ENCODE data around the gene SGK1. TPM values are rescaled to one million over a fixed set of nuclear protein-coding genes. Genes with fewer than 3 reads are reported as not detected.

SGK1 gene
- polyA plus RNA-seq, 1 donor from 2014 or later, result 10.3 TPM

- no peak overlapping the region for H3K9ac ChIP-seq (ENCODE audit: low read length)
- no peaks in the 10 kb centered on the region for H4K20me1 ChIP-seq (ENCODE audit: insufficient read depth)
- no peaks in the 10 kb centered on the region for H3K79me2 ChIP-seq (replicated peaks; ENCODE audit: insufficient read depth, low read length)
- no peak overlapping the region for H3K27ac ChIP-seq (ENCODE audit: low read length)
- no peaks in the 10 kb centered on the region for H3K36me3 ChIP-seq (ENCODE audit: insufficient read depth, low read length)
- H3K9me2 ChIP-seq (ENCODE audit: insufficient read depth, low read length), result no peaks in the 10 kb centered on the region
- no peaks in the 10 kb centered on the region for H3K27me3 ChIP-seq (ENCODE audit: insufficient read depth, low read depth, low read length)
- no peaks in the 10 kb centered on the region for H3F3A ChIP-seq (ENCODE audit: insufficient read depth, low read length, poor library complexity, severe bottlenecking)
- no peak overlapping the region for H3K4me2 ChIP-seq (ENCODE audit: low read length)
- no peaks in the 10 kb centered on the region for H3K9me3 ChIP-seq (ENCODE audit: low read length)
- H3K4me3 ChIP-seq (ENCODE audit: low read length), result no peak overlapping the region
- TF ChIP-seq EP300 (conservative IDR thresholded peaks at IDR 0.05; ENCODE audit: poor library complexity, severe bottlenecking) (no peak), REST (IDR thresholded peaks at IDR 0.05; ENCODE audit: borderline replicate concordance) (no peak), EZH2 (IDR thresholded peaks at IDR 0.05; ENCODE audit: borderline replicate concordance, insufficient read depth, low read length, poor library complexity, severe bottlenecking) (no peak), RAD21 (conservative IDR thresholded peaks at IDR 0.05) (no peak), POLR2AphosphoS5 (IDR thresholded peaks at IDR 0.05) (no peak), CTCF (IDR thresholded peaks at IDR 0.05; ENCODE audit: poor library complexity, severe bottlenecking) (no peak)
- H2AFZ ChIP-seq (ENCODE audit: low read depth, low read length), result no peak overlapping the region
These were observed 156.9 kb downstream of the SGK1 start for GRCh38 chr6:134161041-134161440.

GRCh38 chr6:134152767-134153485, 165.0 kb downstream of the SGK1 start:
- H3K4me2 ChIP-seq (ENCODE audit: low read length), result no peak overlapping the region
- peak overlapping the region; percentile 74 for H3K27ac ChIP-seq (ENCODE audit: low read length)
- H3K4me3 ChIP-seq (ENCODE audit: low read length), result peak overlapping the region; percentile 45
- H3K36me3 ChIP-seq (ENCODE audit: insufficient read depth, low read length), result no peaks in the 10 kb centered on the region
- no peaks in the 10 kb centered on the region for H3K9me3 ChIP-seq (ENCODE audit: low read length)
- no peaks in the 10 kb centered on the region for H3K79me2 ChIP-seq (replicated peaks; ENCODE audit: insufficient read depth, low read length)
- H3K27me3 ChIP-seq (ENCODE audit: insufficient read depth, low read depth, low read length), result no peaks in the 10 kb centered on the region
- H3F3A ChIP-seq (ENCODE audit: insufficient read depth, low read length, poor library complexity, severe bottlenecking), result no peaks in the 10 kb centered on the region
- no peak for TF ChIP-seq TAF1 (IDR thresholded peaks at IDR 0.05; ENCODE audit: low read depth)
- TF ChIP-seq SMC3 (conservative IDR thresholded peaks at IDR 0.05; ENCODE audit: poor library complexity), result no peak
- peak; percentile 75 for TF ChIP-seq POLR2AphosphoS5 (IDR thresholded peaks at IDR 0.05)
- TF ChIP-seq CTCF (IDR thresholded peaks at IDR 0.05; ENCODE audit: poor library complexity, severe bottlenecking), result no peak
- peak; percentile 68 for TF ChIP-seq EP300 (conservative IDR thresholded peaks at IDR 0.05; ENCODE audit: poor library complexity, severe bottlenecking)
- peak; percentile 27 for TF ChIP-seq MXI1 (conservative IDR thresholded peaks at IDR 0.05; ENCODE audit: poor library complexity, severe bottlenecking)
- TF ChIP-seq REST (IDR thresholded peaks at IDR 0.05; ENCODE audit: borderline replicate concordance), result peak; percentile 88
- no peak for TF ChIP-seq EZH2 (IDR thresholded peaks at IDR 0.05; ENCODE audit: borderline replicate concordance, insufficient read depth, low read length, poor library complexity, severe bottlenecking)
- TF ChIP-seq RAD21 (conservative IDR thresholded peaks at IDR 0.05), result no peak
- H2AFZ ChIP-seq (ENCODE audit: low read depth, low read length), result no peak overlapping the region
- H3K9ac ChIP-seq (ENCODE audit: low read length), result peak overlapping the region; percentile 2
- H3K9me2 ChIP-seq (ENCODE audit: insufficient read depth, low read length), result no peaks in the 10 kb centered on the region
- no peaks in the 10 kb centered on the region for H4K20me1 ChIP-seq (ENCODE audit: insufficient read depth)
